Measurements from ENCODE around the gene UBE2G2. TPM values are rescaled to one million over a fixed set of nuclear protein-coding genes. Genes with fewer than 3 reads are reported as not detected.
A peak's percentile ranks its signal among the peaks of the same experiment; 100 is the strongest.

Gene UBE2G2
- total and polyA plus RNA-seq, 4 donors, result 27.4 to 83.5 (median 40.9) TPM

GRCh38 chr21:44804762-44805161 is 3.1 kb upstream of the UBE2G2 start:
- no peaks in the 10 kb centered on the region for H3K27me3 ChIP-seq (ENCODE audit: control insufficient read depth in 4 of 4, insufficient read depth in 4 of 4, low read length in 3 of 4)
- H3K9ac ChIP-seq (ENCODE audit: low read depth in 1 of 2, low read length in 2 of 2), result no peak overlapping the region
- WGBS, result 31% methylated on average over 6 of the region's 6 CpGs
- DNase-seq (ENCODE audit: low spot score), result no peak
- peaks cover 3 to 28% (median 15%) of the 10 kb centered on the region in 4 donors for H3K36me3 ChIP-seq (ENCODE audit: control insufficient read depth in 4 of 4, insufficient read depth in 3 of 4, low read depth in 1 of 4, low read length in 3 of 4)
- peaks cover 7 to 36% (median 23%) of the 10 kb centered on the region in 4 donors for H3K4me1 ChIP-seq (ENCODE audit: control insufficient read depth in 4 of 4, insufficient read depth in 4 of 4, low read length in 3 of 4)
- H3K4me3 ChIP-seq (ENCODE audit: low read depth in 1 of 3, low read length in 3 of 3), result no peak overlapping the region
- H3K9me3 ChIP-seq (ENCODE audit: control insufficient read depth in 4 of 4, low read length in 3 of 4), result no peaks in the 10 kb centered on the region
- peak; percentile 65 to 81 for TF ChIP-seq RXRA (IDR thresholded peaks at IDR 0.05)
- TF ChIP-seq MAX (IDR thresholded peaks at IDR 0.05), result peak; percentile 88
- TF ChIP-seq FOXA1 (IDR thresholded peaks at IDR 0.05), result no peak
- peak; percentile 23 to 42 for TF ChIP-seq HNF4A (conservative IDR thresholded peaks at IDR 0.05)
- TF ChIP-seq EGR1 (IDR thresholded peaks at IDR 0.05; ENCODE audit: low read depth in 2 of 2), result peak in 1 of 2 donors; percentile 55
- peak in 1 of 2 donors; percentile 71 for TF ChIP-seq GABPA (IDR thresholded peaks at IDR 0.05 in 1 of 2, conservative IDR thresholded peaks at IDR 0.05 in 1 of 2)
- TF ChIP-seq SP1 (IDR thresholded peaks at IDR 0.05), result peak; percentile 28
- TF ChIP-seq JUND (IDR thresholded peaks at IDR 0.05), result no peak
- no peak overlapping the region for H3K27ac ChIP-seq (ENCODE audit: low read depth in 1 of 2, low read length in 2 of 2)

- DNase-seq (ENCODE audit: low spot score), result no peak
- Histone ChIP-seq H3K36me3 (ENCODE audit: control insufficient read depth in 4 of 4, insufficient read depth in 3 of 4, low read depth in 1 of 4, low read length in 3 of 4) (peaks cover 3 to 32% (median 9%) of the 10 kb centered on the region in 4 donors), H3K27me3 (ENCODE audit: control insufficient read depth in 4 of 4, insufficient read depth in 4 of 4, low read length in 3 of 4) (no peaks in the 10 kb centered on the region), H3K4me1 (ENCODE audit: control insufficient read depth in 4 of 4, insufficient read depth in 4 of 4, low read length in 3 of 4) (peaks cover 7 to 38% (median 25%) of the 10 kb centered on the region in 4 donors), H3K4me3 (ENCODE audit: low read depth in 1 of 3, low read length in 3 of 3) (no peak overlapping the region), H3K9me3 (ENCODE audit: control insufficient read depth in 4 of 4, low read length in 3 of 4) (no peaks in the 10 kb centered on the region), H3K27ac (ENCODE audit: low read depth in 1 of 2, low read length in 2 of 2) (no peak overlapping the region), H3K9ac (ENCODE audit: low read depth in 1 of 2, low read length in 2 of 2) (no peak overlapping the region)
- 82% methylated on average over 3 of the region's 3 CpGs for WGBS
- TF ChIP-seq SP1 (IDR thresholded peaks at IDR 0.05), result no peak
- TF ChIP-seq GABPA (IDR thresholded peaks at IDR 0.05 in 1 of 2, conservative IDR thresholded peaks at IDR 0.05 in 1 of 2), result no peak
- TF ChIP-seq FOXA1 (IDR thresholded peaks at IDR 0.05), result no peak
- TF ChIP-seq FOXA2 (IDR thresholded peaks at IDR 0.05), result no peak
- no peak for TF ChIP-seq JUND (IDR thresholded peaks at IDR 0.05)
- TF ChIP-seq YY1 (IDR thresholded peaks at IDR 0.05), result no peak
- TF ChIP-seq REST (IDR thresholded peaks at IDR 0.05), result no peak
- TF ChIP-seq EGR1 (IDR thresholded peaks at IDR 0.05; ENCODE audit: low read depth in 2 of 2), result no peak
- TF ChIP-seq MAX (IDR thresholded peaks at IDR 0.05), result no peak
Observed at GRCh38 chr21:44803651-44804050, 2.0 kb upstream of the UBE2G2 start.

- DNase-seq (ENCODE audit: low spot score), result no peak
- Histone ChIP-seq H3K27ac (ENCODE audit: low read depth in 1 of 2, low read length in 2 of 2) (no peak overlapping the region), H3K4me3 (ENCODE audit: low read depth in 1 of 3, low read length in 3 of 3) (peak overlapping the region; percentile 77 to 91 (median 85)), H3K4me1 (ENCODE audit: control insufficient read depth in 4 of 4, insufficient read depth in 4 of 4, low read length in 3 of 4) (peaks cover 7 to 38% (median 25%) of the 10 kb centered on the region in 4 donors), H3K36me3 (ENCODE audit: control insufficient read depth in 4 of 4, insufficient read depth in 3 of 4, low read depth in 1 of 4, low read length in 3 of 4) (peaks cover 3 to 27% (median 7%) of the 10 kb centered on the region in 4 donors), H3K27me3 (ENCODE audit: control insufficient read depth in 4 of 4, insufficient read depth in 4 of 4, low read length in 3 of 4) (no peaks in the 10 kb centered on the region), H3K9me3 (ENCODE audit: control insufficient read depth in 4 of 4, low read length in 3 of 4) (no peaks in the 10 kb centered on the region), H3K9ac (ENCODE audit: low read depth in 1 of 2, low read length in 2 of 2) (peak overlapping the region in 1 of 2 donors; percentile 12)
- 25% methylated on average over 32 of the region's 32 CpGs for WGBS
- TF ChIP-seq CTCF (IDR thresholded peaks at IDR 0.05; ENCODE audit: low read depth, low read length, missing input control) (no peak), RAD21 (IDR thresholded peaks at IDR 0.05) (no peak), JUND (IDR thresholded peaks at IDR 0.05) (no peak), ATF3 (IDR thresholded peaks at IDR 0.05) (no peak), YY1 (IDR thresholded peaks at IDR 0.05) (no peak), HNF4A (conservative IDR thresholded peaks at IDR 0.05) (no peak)
Observed at GRCh38 chr21:44802396-44803153, 955 bp upstream of the UBE2G2 start.
